Spleen (tissue), 11 donors: ENCODE results near the gene TNS2. TPM values are rescaled to one million over a fixed set of nuclear protein-coding genes. Genes with fewer than 3 reads are reported as not detected.

ENCODE experiments used
- DNase-seq: peaks from one replicate; pipeline ENCODE4 v3.0.0-alpha.2; 2020
- H3K27ac ChIP-seq, 8 donors: fragments of 200-600 bp; sonication (generic) in 7 of 8; 1 replicate in 4 of 8; 2 replicates in 4 of 8; pipeline versions ENCODE4 v1.5.0 to v1.8.0; 2016 to 2021; ENCODE audit warnings: inconsistent platforms in 4 of 8, mild to moderate bottlenecking in 4 of 8, moderate library complexity in 1 of 8
- H3K27me3 ChIP-seq, 7 donors: fragments of 200-600 bp; sonication (generic) in 6 of 7; replicated peaks in 1 of 7; 1 replicate in 4 of 7; 2 replicates in 3 of 7; pipeline versions ENCODE4 v1.5.0 to v1.8.0; 2016 to 2021; ENCODE audit warnings: inconsistent platforms in 3 of 7, mild to moderate bottlenecking in 1 of 7
- H3K36me3 ChIP-seq, 6 donors: fragments of 200-600 bp; sonication (generic) in 5 of 6; 1 replicate in 4 of 6; 2 replicates in 2 of 6; pipeline versions ENCODE4 v1.5.0 to v1.8.0; 2016 to 2021; ENCODE audit warnings: inconsistent platforms in 2 of 6
- H3K4me1 ChIP-seq, 6 donors: fragments of 200-600 bp; sonication (generic) in 5 of 6; 1 replicate in 3 of 6; 2 replicates in 3 of 6; pipeline versions ENCODE4 v1.5.0 to v1.8.0; 2016 to 2021; ENCODE audit warnings: inconsistent platforms in 3 of 6
- H3K4me3 ChIP-seq, 8 donors: fragments of 200-600 bp; sonication (generic) in 7 of 8; 1 replicate in 4 of 8; 2 replicates in 4 of 8; pipeline versions ENCODE4 v1.5.0 to v1.8.0; 2016 to 2021; ENCODE audit warnings: inconsistent platforms in 4 of 8, mild to moderate bottlenecking in 4 of 8, moderate library complexity in 2 of 8
- H3K9me3 ChIP-seq, 8 donors: fragments of 200-600 bp; sonication (generic) in 7 of 8; 1 replicate in 4 of 8; 2 replicates in 4 of 8; pipeline versions ENCODE4 v1.5.0 to v1.8.0; 2016 to 2021; ENCODE audit warnings: inconsistent platforms in 4 of 8
- POLR2A ChIP-seq, 3 donors: fragments of 450-650 bp; IDR thresholded peaks; one replicate each; pipeline ENCODE4 v1.5.1; 2017; ENCODE audit warnings: antibody characterized with exemption in 3 of 3, mild to moderate bottlenecking in 1 of 3
- POLR2AphosphoS5 ChIP-seq, 3 donors: sonication (generic); formaldehyde crosslinking; IDR thresholded peaks; one replicate each; pipeline ENCODE4 v1.5.1; 2017; ENCODE audit warnings: antibody characterized with exemption in 3 of 3
- WGBS, 5 donors: extraction: QIAGEN DNeasy Blood & Tissue Kit in 3 of 5; methylation state at CpG; one replicate each; pipeline versions ENCODE4 v1.1.5 to v1.1.7; 2013 to 2018; 5-methylcytosine and 5-hydroxymethylcytosine counted together
- intact Hi-C: fragments of 100-400 bp; cut with DNase I; formaldehyde crosslinking; loops from one replicate; pipeline ENCODE4 v1.15.0; 2023; ENCODE audit warnings: low total_unique reads
- microRNA-seq, 3 donors: library from miRNA; unstranded; fragments of <30 nt; microRNA quantifications; one replicate each; pipeline versions ENCODE4 to v1.1.0, GENCODE V29; 2019 to 2020
- polyA plus RNA-seq, 3 donors: library from polyadenylated mRNA; stranded (reverse); fragments of 200-250 nt; gene quantifications; one replicate each; pipeline ENCODE4 v1.2.1, GENCODE V29; 2013
- small RNA-seq, 4 donors: library from RNA; depleted of rRNA; stranded (forward); fragments of <200 nt; gene quantifications; one replicate each; pipeline ENCODE3, GENCODE V24; 2016
- total RNA-seq, 7 donors: library from RNA; depleted of rRNA in 3 of 7; stranded (reverse); fragments of >200 nt in 3 of 7; fragmentation: NEBNext Ultra II Directional in 4 of 7; extraction: Animal tissue kit (Norgen Biotek cat#: 25700) in 4 of 7; gene quantifications; one replicate each; pipeline versions ENCODE4 v1.1.0 to v1.2.1, GENCODE V29; 2016 to 2021
- TF ChIP-seq, protein P1 (sequence below), 11 experiments: fragments of 200-600 bp in 7 of 11; fragments of 450-650 bp in 4 of 11; sonication (generic) in 4 of 11; IDR thresholded peaks in 8 of 11; conservative IDR thresholded peaks in 3 of 11; 1 replicate in 7 of 11; 2 replicates in 4 of 11; pipeline versions ENCODE4 v1.4.0 to v1.8.0; 2016 to 2021; ENCODE audit warnings: antibody characterized with exemption in 11 of 11, inconsistent platforms in 4 of 11, mild to moderate bottlenecking in 1 of 11
- donor health status: healthy with polysubstance abuse.
- donor health status: DM: no; HTN: no; CAD: no; lungs with moderate emphysema.
- donor health status: DM: no; HTN: no; CAD: no.
- donor health status: Bipolar disorder and iron deficiency.
- donor health status: healthy.
- donor health status: DM: no; HTN: no; CAD: no.
- donor health status: DM: yes; HTN: yes; CAD: no.

The TNS2 gene
- total and polyA plus RNA-seq, 10 donors, result 36.6 to 301 (median 162) TPM

DNA sequence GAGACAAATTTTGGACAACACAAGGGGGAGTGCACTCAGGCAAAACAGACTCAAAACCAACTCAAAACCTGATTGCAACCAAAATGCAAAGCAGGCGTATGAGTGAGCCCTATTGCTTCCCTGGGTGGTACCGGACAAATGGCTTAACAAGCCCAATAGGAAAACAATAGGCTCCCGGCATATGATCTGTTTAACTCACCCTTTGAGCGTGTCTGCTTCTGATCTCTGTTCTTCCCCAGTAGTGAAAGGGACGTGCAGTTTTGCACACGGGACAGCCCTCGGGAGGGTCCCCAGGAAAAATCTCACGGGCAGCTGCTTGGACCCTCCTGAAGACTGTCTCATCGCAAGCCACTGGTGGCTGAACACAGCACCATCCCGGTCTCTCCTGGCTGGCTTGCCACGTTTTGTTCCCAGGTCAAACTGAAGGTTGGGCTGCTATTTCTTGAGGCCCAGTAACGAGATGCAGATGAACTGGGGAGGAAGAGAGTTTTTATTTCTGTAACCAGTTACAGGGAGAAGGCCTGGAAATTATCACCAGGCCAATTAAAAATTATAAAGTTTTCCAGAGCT, 63.4 kb downstream of the TNS2 start:
- 89 to 95% (median 91%) methylated on average over 12 of the region's 12 CpGs for WGBS, 5 donors
- DNase-seq, result no peak
- H3K4me1 ChIP-seq, result peaks cover 0 to 5% (median 0%) of the 10 kb centered on the region in 6 donors
- no peaks in the 10 kb centered on the region for H3K27me3 ChIP-seq
- peaks cover 0 to 9% (median 0%) of the 10 kb centered on the region in 6 donors for H3K36me3 ChIP-seq
- no peak overlapping the region for H3K4me3 ChIP-seq
- TF ChIP-seq POLR2AphosphoS5 (IDR thresholded peaks at IDR 0.05) (no peak), POLR2A (IDR thresholded peaks at IDR 0.05) (no peak)
- TF ChIP-seq, protein P1, sequence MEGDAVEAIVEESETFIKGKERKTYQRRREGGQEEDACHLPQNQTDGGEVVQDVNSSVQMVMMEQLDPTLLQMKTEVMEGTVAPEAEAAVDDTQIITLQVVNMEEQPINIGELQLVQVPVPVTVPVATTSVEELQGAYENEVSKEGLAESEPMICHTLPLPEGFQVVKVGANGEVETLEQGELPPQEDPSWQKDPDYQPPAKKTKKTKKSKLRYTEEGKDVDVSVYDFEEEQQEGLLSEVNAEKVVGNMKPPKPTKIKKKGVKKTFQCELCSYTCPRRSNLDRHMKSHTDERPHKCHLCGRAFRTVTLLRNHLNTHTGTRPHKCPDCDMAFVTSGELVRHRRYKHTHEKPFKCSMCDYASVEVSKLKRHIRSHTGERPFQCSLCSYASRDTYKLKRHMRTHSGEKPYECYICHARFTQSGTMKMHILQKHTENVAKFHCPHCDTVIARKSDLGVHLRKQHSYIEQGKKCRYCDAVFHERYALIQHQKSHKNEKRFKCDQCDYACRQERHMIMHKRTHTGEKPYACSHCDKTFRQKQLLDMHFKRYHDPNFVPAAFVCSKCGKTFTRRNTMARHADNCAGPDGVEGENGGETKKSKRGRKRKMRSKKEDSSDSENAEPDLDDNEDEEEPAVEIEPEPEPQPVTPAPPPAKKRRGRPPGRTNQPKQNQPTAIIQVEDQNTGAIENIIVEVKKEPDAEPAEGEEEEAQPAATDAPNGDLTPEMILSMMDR (IDR thresholded peaks at IDR 0.05 in 8 of 11, conservative IDR thresholded peaks at IDR 0.05 in 3 of 11), result no peak
- intact Hi-C loops, result no loop called here
- H3K27ac ChIP-seq, result no peak overlapping the region
- H3K9me3 ChIP-seq, result no peaks in the 10 kb centered on the region

DNA sequence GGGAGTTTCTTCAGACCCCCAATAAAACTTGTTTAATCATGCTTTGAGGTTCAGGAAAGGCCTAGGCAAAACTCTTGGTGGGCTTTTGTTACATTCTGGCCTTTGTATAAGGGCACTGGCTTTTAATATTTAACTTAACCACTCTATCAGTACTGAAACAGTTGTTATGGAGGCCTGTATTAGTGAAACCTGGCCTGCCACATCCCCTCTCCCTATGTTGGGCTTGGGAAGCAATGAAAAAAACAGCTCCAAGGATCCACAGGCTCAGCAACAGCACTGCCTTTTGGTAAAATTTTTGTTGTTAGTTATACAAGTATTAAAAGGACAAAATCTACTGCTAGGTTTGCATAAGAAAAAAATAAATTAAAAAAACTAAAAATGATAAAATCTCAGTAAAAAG, 64.1 kb downstream of the TNS2 start:
- Histone ChIP-seq H3K9me3 (no peaks in the 10 kb centered on the region), H3K27me3 (no peaks in the 10 kb centered on the region), H3K36me3 (peaks cover 0 to 12% (median 0%) of the 10 kb centered on the region in 6 donors), H3K4me3 (no peak overlapping the region), H3K4me1 (peaks cover 0 to 5% (median 0%) of the 10 kb centered on the region in 6 donors), H3K27ac (no peak overlapping the region)
- DNase-seq, result no peak
- TF ChIP-seq, protein P1 (IDR thresholded peaks at IDR 0.05 in 8 of 11, conservative IDR thresholded peaks at IDR 0.05 in 3 of 11), result no peak
- intact Hi-C loops, result no loop called here

Small RNA genes within 50 kb of the gene (microRNA-seq; reads per million reads assigned to microRNA genes)
- gene MIR6757, result 1.1 to 1.4 (median 1.4) reads per million in 3 donors

Small RNA genes within 50 kb of the gene (small RNA-seq; reads per million reads assigned to genes)
- gene MIR6757, result 0 to 0.21 (median 0) reads per million in 4 donors

Other genes with a start within 250 kb of the TNS2 start
- gene KRT4, start 235.9 kb upstream of the TNS2 start, total RNA-seq, result under 1 TPM in 1 of 7 donors, not detected in 6; 0.37 TPM
- gene KRT4, start 235.9 kb upstream of the TNS2 start, polyA plus RNA-seq, result 1 to 10 TPM in 2 of 3 donors, under 1 TPM in 1; 0.55 to 3.4 (median 1.4) TPM
- under 1 TPM in 1 of 7 donors, not detected in 6; 0.37 TPM for gene KRT79, start 215.8 kb upstream of the TNS2 start, total RNA-seq
- under 1 TPM in 2 of 3 donors, not detected in 1; 0.15 to 0.19 TPM for gene KRT79, start 215.8 kb upstream of the TNS2 start, polyA plus RNA-seq
- gene KRT78, start 201.1 kb upstream of the TNS2 start, total RNA-seq, result not detected
- under 1 TPM in 2 of 3 donors, not detected in 1; 0.24 to 0.83 TPM for gene KRT78, start 201.1 kb upstream of the TNS2 start, polyA plus RNA-seq
- gene KRT8, start 145.0 kb upstream of the TNS2 start, total RNA-seq, result 10 to 100 TPM in 6 of 7 donors, 1 to 10 TPM in 1; 10.0 to 23.1 (median 18.6) TPM
- gene KRT8, start 145.0 kb upstream of the TNS2 start, polyA plus RNA-seq, result 10 to 100 TPM; 16.3 to 21.8 (median 19.3) TPM
- gene KRT18, start 100.9 kb upstream of the TNS2 start, total RNA-seq, result 10 to 100 TPM; 23.3 to 57.2 (median 26.0) TPM
- 10 to 100 TPM; 16.8 to 23.0 (median 18.4) TPM for gene KRT18, start 100.9 kb upstream of the TNS2 start, polyA plus RNA-seq
- gene EIF4B, start 43.6 kb upstream of the TNS2 start, total RNA-seq, result 100 to 1,000 TPM; 379 to 490 (median 468) TPM
- gene EIF4B, start 43.6 kb upstream of the TNS2 start, polyA plus RNA-seq, result 100 to 1,000 TPM; 105 to 132 (median 119) TPM
- gene SPRYD3, start 29.3 kb downstream of the TNS2 start, total RNA-seq, result 10 to 100 TPM; 29.2 to 44.5 (median 36.4) TPM
- 10 to 100 TPM; 10.8 to 31.0 (median 15.9) TPM for gene SPRYD3, start 29.3 kb downstream of the TNS2 start, polyA plus RNA-seq
- 100 to 1,000 TPM in 2 of 7 donors, 10 to 100 TPM in 5; 35.2 to 183 (median 75.6) TPM for gene IGFBP6, start 47.6 kb downstream of the TNS2 start, total RNA-seq
- gene IGFBP6, start 47.6 kb downstream of the TNS2 start, polyA plus RNA-seq, result 100 to 1,000 TPM in 2 of 3 donors, 10 to 100 TPM in 1; 37.1 to 144 (median 130) TPM
- under 1 TPM in 6 of 7 donors, not detected in 1; 0.37 to 0.80 (median 0.54) TPM for gene SOAT2, start 53.4 kb downstream of the TNS2 start, total RNA-seq
- 1 to 10 TPM in 1 of 3 donors, under 1 TPM in 2; 0.52 to 2.2 (median 0.99) TPM for gene SOAT2, start 53.4 kb downstream of the TNS2 start, polyA plus RNA-seq
- gene ZNF740, start 130.7 kb downstream of the TNS2 start, total RNA-seq, result 10 to 100 TPM; 23.6 to 66.1 (median 45.1) TPM
- gene ZNF740, start 130.7 kb downstream of the TNS2 start, polyA plus RNA-seq, result 10 to 100 TPM in 1 of 3 donors, 1 to 10 TPM in 2; 5.6 to 12.1 (median 7.5) TPM
- 10 to 100 TPM; 33.7 to 73.0 (median 39.7) TPM for gene CSAD, start 130.9 kb downstream of the TNS2 start, total RNA-seq
- 10 to 100 TPM; 17.9 to 36.3 (median 34.1) TPM for gene CSAD, start 130.9 kb downstream of the TNS2 start, polyA plus RNA-seq
- gene ITGB7, start 157.2 kb downstream of the TNS2 start, total RNA-seq, result 10 to 100 TPM; 35.5 to 75.5 (median 62.2) TPM
- gene ITGB7, start 157.2 kb downstream of the TNS2 start, polyA plus RNA-seq, result 10 to 100 TPM; 23.9 to 62.5 (median 46.5) TPM
- gene RARG, start 182.1 kb downstream of the TNS2 start, total RNA-seq, result 10 to 100 TPM in 5 of 7 donors, 1 to 10 TPM in 2; 9.4 to 20.8 (median 14.4) TPM
- gene RARG, start 182.1 kb downstream of the TNS2 start, polyA plus RNA-seq, result 10 to 100 TPM in 1 of 3 donors, 1 to 10 TPM in 2; 4.6 to 10.1 (median 4.9) TPM
- gene ESPL1, start 218.2 kb downstream of the TNS2 start, total RNA-seq, result 1 to 10 TPM; 1.7 to 7.2 (median 4.7) TPM
- 1 to 10 TPM in 1 of 3 donors, under 1 TPM in 2; 0.85 to 1.9 (median 0.93) TPM for gene ESPL1, start 218.2 kb downstream of the TNS2 start, polyA plus RNA-seq
- gene PFDN5, start 245.5 kb downstream of the TNS2 start, total RNA-seq, result 100 to 1,000 TPM; 399 to 795 (median 497) TPM
- 1,000 to 10,000 TPM; 1,813 to 2,525 (median 1,837) TPM for gene PFDN5, start 245.5 kb downstream of the TNS2 start, polyA plus RNA-seq
- 10 to 100 TPM; 31.1 to 53.3 (median 34.9) TPM for gene MYG1, start 249.6 kb downstream of the TNS2 start, total RNA-seq
- 10 to 100 TPM; 56.6 to 79.2 (median 76.0) TPM for gene MYG1, start 249.6 kb downstream of the TNS2 start, polyA plus RNA-seq